Peyer's patch (tissue), 4 donors: Measurements from ENCODE around the gene SLC7A8. TPM values are rescaled to one million over a fixed set of nuclear protein-coding genes. Genes with fewer than 3 reads are reported as not detected.
A peak's percentile ranks its signal among the peaks of the same experiment; 100 is the strongest.

Experiments used
- DNase-seq, 3 donors: peaks; one replicate each; pipeline ENCODE4 v3.0.0-alpha.2; 2017 to 2019
- H3K27ac ChIP-seq, 4 donors: fragments of 200-600 bp; sonication (generic); one replicate each; pipeline ENCODE4 v1.5.1; 2016 to 2019
- H3K27me3 ChIP-seq, 2 donors: fragments of 200-600 bp; sonication (generic); one replicate each; pipeline ENCODE4 v1.5.1; 2019
- H3K36me3 ChIP-seq, 3 donors: fragments of 200-600 bp; sonication (generic); one replicate each; pipeline ENCODE4 v1.5.1; 2016 to 2019
- H3K4me1 ChIP-seq, 4 donors: fragments of 200-600 bp; sonication (generic); one replicate each; pipeline ENCODE4 v1.5.1; 2016 to 2019
- H3K4me3 ChIP-seq, 4 donors: fragments of 200-600 bp; sonication (generic); 1 replicate in 3 of 4; 2 replicates in 1 of 4; pipeline ENCODE4 v1.5.1; 2016 to 2019; ENCODE audit warnings: mild to moderate bottlenecking in 1 of 4
- H3K9me3 ChIP-seq, 4 donors: fragments of 200-600 bp; sonication (generic); one replicate each; pipeline ENCODE4 v1.5.1; 2016 to 2019; ENCODE audit warnings: mild to moderate bottlenecking in 1 of 4
- POLR2A ChIP-seq, 2 donors: fragments of 450-650 bp; IDR thresholded peaks; one replicate each; pipeline ENCODE4 v1.5.1; 2017; ENCODE audit warnings: antibody characterized with exemption in 2 of 2, mild to moderate bottlenecking in 2 of 2, moderate library complexity in 2 of 2
- total RNA-seq, 4 donors: library from RNA; depleted of rRNA; stranded (reverse); fragments of >200 nt; gene quantifications; one replicate each; pipeline ENCODE4 v1.1.0, GENCODE V29; 2016
- TF ChIP-seq, protein P1 (sequence below), 6 experiments: fragments of 450-650 bp in 4 of 6; fragments of 200-600 bp in 2 of 6; sonication (generic) in 1 of 6; IDR thresholded peaks; one replicate each; pipeline ENCODE4 v1.5.1; 2017 to 2019; ENCODE audit warnings: antibody characterized with exemption in 6 of 6, mild to moderate bottlenecking in 3 of 6, moderate library complexity in 1 of 6

The SLC7A8 gene
- total RNA-seq, 4 donors from 2014 or later = 21.8 to 56.9 (median 35.0) TPM

DNA sequence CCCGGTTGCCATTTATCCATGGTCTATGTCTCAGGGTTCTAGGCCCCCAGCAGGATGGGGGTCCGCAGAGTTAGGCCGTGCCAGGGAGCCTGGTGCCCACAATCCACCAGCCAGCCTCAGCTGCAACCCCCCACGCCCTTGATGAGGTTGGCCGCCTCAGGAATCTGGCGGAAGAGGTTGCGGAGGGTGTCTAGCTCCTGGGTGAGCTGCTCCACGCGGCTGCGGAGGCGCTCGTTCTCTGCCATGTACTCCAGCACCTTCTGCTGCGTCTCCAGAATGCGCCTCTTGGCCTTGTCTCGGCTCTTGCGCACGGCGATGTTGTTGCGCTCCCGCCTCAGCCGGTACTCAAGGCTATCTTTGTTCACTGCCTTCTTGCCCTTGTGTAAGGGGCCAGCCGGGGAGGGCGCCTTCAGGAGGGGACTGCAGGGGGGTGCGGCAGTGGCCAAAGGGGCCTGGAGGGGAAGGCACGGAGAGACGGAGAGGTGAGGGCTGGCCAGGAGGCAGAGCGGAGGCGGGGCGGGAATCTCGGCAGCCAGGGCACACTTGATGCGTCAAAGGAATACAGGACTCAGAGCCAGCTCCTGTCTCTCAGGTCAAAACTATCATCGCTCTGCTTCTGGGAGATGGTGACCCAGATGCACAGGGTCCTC, 66.0 kb downstream of the SLC7A8 start:
- TF ChIP-seq, protein P1, sequence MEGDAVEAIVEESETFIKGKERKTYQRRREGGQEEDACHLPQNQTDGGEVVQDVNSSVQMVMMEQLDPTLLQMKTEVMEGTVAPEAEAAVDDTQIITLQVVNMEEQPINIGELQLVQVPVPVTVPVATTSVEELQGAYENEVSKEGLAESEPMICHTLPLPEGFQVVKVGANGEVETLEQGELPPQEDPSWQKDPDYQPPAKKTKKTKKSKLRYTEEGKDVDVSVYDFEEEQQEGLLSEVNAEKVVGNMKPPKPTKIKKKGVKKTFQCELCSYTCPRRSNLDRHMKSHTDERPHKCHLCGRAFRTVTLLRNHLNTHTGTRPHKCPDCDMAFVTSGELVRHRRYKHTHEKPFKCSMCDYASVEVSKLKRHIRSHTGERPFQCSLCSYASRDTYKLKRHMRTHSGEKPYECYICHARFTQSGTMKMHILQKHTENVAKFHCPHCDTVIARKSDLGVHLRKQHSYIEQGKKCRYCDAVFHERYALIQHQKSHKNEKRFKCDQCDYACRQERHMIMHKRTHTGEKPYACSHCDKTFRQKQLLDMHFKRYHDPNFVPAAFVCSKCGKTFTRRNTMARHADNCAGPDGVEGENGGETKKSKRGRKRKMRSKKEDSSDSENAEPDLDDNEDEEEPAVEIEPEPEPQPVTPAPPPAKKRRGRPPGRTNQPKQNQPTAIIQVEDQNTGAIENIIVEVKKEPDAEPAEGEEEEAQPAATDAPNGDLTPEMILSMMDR (IDR thresholded peaks at IDR 0.05) = no peak
- no peak for TF ChIP-seq POLR2A (IDR thresholded peaks at IDR 0.05)
- H3K27me3 ChIP-seq = no peaks in the 10 kb centered on the region
- no peak overlapping the region for H3K4me3 ChIP-seq
- no peaks in the 10 kb centered on the region for H3K36me3 ChIP-seq
- H3K9me3 ChIP-seq = no peaks in the 10 kb centered on the region
- H3K27ac ChIP-seq = no peak overlapping the region
- peaks cover 0 to 17% (median 5%) of the 10 kb centered on the region in 4 donors for H3K4me1 ChIP-seq
- peak in 1 of 3 donors; percentile 40 for DNase-seq

DNA sequence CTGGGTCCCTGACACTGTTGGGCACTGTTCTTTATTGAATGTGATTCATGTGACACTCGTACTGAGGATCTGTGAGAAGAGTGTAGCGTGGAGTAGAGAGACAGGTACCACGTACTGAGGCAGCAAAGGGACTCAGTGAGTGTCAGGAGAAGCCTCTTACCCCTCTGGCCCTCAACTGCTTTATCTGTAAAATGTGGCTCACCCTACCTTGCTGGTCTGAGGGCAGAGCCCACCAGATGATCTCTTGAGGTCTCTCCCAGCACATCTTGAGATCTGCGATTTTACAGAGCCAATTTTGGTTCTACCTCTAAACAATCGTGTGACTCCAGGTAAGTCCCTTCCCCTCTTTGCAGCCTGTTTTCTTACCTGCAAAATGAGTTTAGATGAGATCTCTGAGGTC, 67.5 kb downstream of the SLC7A8 start:
- Histone ChIP-seq H3K36me3 (no peaks in the 10 kb centered on the region), H3K4me3 (no peak overlapping the region), H3K9me3 (no peaks in the 10 kb centered on the region), H3K4me1 (peaks cover 0 to 10% (median 4%) of the 10 kb centered on the region in 4 donors), H3K27ac (no peak overlapping the region), H3K27me3 (no peaks in the 10 kb centered on the region)
- TF ChIP-seq, protein P1 (IDR thresholded peaks at IDR 0.05) = no peak
- TF ChIP-seq POLR2A (IDR thresholded peaks at IDR 0.05) = no peak
- DNase-seq = peak in 1 of 3 donors; percentile 14

DNA sequence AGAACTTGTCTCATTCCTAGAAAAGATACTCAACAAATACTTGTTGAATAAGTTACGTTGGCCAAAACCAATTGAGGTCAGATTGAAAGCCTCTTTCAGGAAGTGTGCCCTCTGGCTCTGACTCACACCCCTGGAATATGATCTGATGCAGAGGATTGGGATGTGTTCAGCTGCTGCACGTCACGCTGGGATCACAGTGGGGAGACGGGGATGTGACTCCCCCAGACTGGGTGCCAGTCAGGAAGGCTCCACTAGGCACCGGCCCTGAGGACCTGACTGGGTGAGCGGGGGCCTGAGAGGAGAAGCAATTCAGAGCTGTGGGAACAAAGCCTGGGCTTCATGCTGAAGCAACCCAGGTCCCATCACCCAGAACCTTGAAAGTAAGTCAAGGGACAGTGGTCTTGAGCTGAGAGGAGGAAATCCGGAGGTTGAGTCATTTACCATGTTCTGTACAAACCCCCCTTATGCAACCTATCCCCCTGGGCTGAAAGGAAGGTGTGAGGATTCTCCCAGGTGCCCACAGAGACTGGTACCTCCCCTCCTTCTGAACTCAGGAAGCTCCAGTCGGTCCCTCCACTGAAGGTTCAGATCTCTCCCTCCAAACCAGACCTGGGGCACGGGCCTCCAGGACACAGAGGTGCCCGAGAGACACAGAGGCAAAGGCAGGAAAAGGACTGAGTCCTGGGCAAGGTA, 68.3 kb downstream of the SLC7A8 start:
- no peak for TF ChIP-seq POLR2A (IDR thresholded peaks at IDR 0.05)
- TF ChIP-seq, protein P1 (IDR thresholded peaks at IDR 0.05) = no peak
- Histone ChIP-seq H3K9me3 (no peaks in the 10 kb centered on the region), H3K4me1 (peaks cover 0 to 10% (median 4%) of the 10 kb centered on the region in 4 donors), H3K27ac (no peak overlapping the region), H3K4me3 (no peak overlapping the region), H3K27me3 (no peaks in the 10 kb centered on the region), H3K36me3 (no peaks in the 10 kb centered on the region)
- peak in 1 of 3 donors; percentile 46 for DNase-seq

DNA sequence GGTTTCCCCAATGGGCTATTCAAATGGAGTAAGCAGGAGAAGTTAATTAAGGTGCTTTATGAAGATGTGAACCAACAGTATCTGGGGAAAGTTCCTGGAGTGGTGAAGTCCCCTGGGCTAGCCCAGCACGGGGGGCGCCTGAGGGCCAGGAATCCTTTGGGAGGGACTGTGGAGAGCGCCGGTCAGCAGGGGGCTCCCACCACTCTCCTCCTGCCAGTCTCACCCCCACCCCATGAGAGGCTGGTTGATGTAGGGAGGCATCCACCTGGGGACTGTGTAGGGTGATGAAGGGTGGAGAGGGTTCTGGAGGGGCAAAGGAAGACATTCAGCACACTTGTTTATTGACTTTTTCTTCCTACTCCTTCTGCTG, 68.8 kb downstream of the SLC7A8 start:
- Histone ChIP-seq H3K4me1 (peaks cover 0 to 6% (median 3%) of the 10 kb centered on the region in 4 donors), H3K36me3 (no peaks in the 10 kb centered on the region), H3K27ac (no peak overlapping the region), H3K4me3 (no peak overlapping the region), H3K9me3 (no peaks in the 10 kb centered on the region), H3K27me3 (no peaks in the 10 kb centered on the region)
- TF ChIP-seq, protein P1 (IDR thresholded peaks at IDR 0.05) = no peak
- TF ChIP-seq POLR2A (IDR thresholded peaks at IDR 0.05) = no peak
- peak in 1 of 3 donors; percentile 7 for DNase-seq

DNA sequence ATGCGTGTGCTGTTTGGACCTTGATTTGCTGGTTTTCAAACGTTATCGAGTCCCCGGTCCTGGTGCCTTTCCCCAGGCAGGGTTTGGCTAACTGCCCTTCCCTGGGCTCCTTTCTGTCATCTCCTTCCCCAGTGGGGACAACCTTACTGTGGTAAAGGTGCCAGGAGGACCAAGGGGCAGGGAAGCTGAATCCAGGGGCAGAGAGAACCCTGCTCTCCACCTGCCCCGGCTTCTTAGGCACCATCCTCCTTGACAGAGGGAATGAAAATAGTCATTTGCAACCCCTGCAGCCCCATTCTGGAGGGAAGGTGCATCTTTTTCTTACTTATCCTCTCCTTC, 69.4 kb downstream of the SLC7A8 start:
- TF ChIP-seq, protein P1 (IDR thresholded peaks at IDR 0.05) = no peak
- TF ChIP-seq POLR2A (IDR thresholded peaks at IDR 0.05) = no peak
- Histone ChIP-seq H3K9me3 (no peaks in the 10 kb centered on the region), H3K27me3 (no peaks in the 10 kb centered on the region), H3K36me3 (no peaks in the 10 kb centered on the region), H3K4me1 (peaks cover 0 to 6% (median under 1%) of the 10 kb centered on the region in 4 donors), H3K27ac (no peak overlapping the region), H3K4me3 (no peak overlapping the region)
- DNase-seq = peak in 1 of 3 donors; percentile 32
